NCI-H69 (cell line): Measurements from ENCODE around the gene DCP1A.
"Not testable (repeated sequence)": the region's sequence is repeated elsewhere in the genome, so short reads cannot be mapped to it uniquely, and the experiment has no call there.

Experiments
- DNase-seq: peaks from one replicate; lab custom pipeline; 2025; lab: John Stamatoyannopoulos, UW

The DCP1A gene

GRCh38 chr3:53264718-53265117 is 82.6 kb downstream of the DCP1A start:
- DNase-seq, result peak; percentile 6

- DNase-seq, result no peak
Observed at GRCh38 chr3:53263907-53264306, 83.4 kb downstream of the DCP1A start.

- DNase-seq, result no peak
Observed at GRCh38 chr3:53261712-53262111, 85.6 kb downstream of the DCP1A start.

- DNase-seq, result no peak
Observed at GRCh38 chr3:53260286-53260785, 87.0 kb downstream of the DCP1A start.

- DNase-seq, result no peak
Observed at GRCh38 chr3:53259427-53260259, 87.7 kb downstream of the DCP1A start.

GRCh38 chr3:53258600-53259426 is 88.5 kb downstream of the DCP1A start:
- DNase-seq, result no peak

- no peak for DNase-seq
Observed at GRCh38 chr3:53257465-53257864, 89.9 kb downstream of the DCP1A start.

GRCh38 chr3:53256704-53257055 is 90.7 kb downstream of the DCP1A start:
- no peak for DNase-seq

GRCh38 chr3:53255775-53256703 is 91.3 kb downstream of the DCP1A start, which contains the start of gene TKT:
Gene TKT, minus strand, starts transcription at chr3:53256022. Its CDS starts 80 bp downstream, at chr3:53255942.
- DNase-seq, result peak; percentile 90

- DNase-seq, result peak; percentile 81
Observed at GRCh38 chr3:53255423-53255774, 91.9 kb downstream of the DCP1A start.

- peak; percentile 79 for DNase-seq
Observed at GRCh38 chr3:53254509-53255422, 92.6 kb downstream of the DCP1A start.

- no peak for DNase-seq
Observed at GRCh38 chr3:53253707-53254508, 93.4 kb downstream of the DCP1A start.

- DNase-seq, result not testable (repeated sequence)
Observed at GRCh38 chr3:53252947-53253322, 94.4 kb downstream of the DCP1A start.

GRCh38 chr3:53252096-53252946 is 95.0 kb downstream of the DCP1A start:
- DNase-seq, result no peak

GRCh38 chr3:53250881-53251605 is 96.3 kb downstream of the DCP1A start:
- no peak for DNase-seq

GRCh38 chr3:53250453-53250852 is 96.9 kb downstream of the DCP1A start:
- no peak for DNase-seq

- DNase-seq, result no peak
Observed at GRCh38 chr3:53248161-53248560, 99.2 kb downstream of the DCP1A start.

GRCh38 chr3:53247619-53248018 is 99.7 kb downstream of the DCP1A start:
- DNase-seq, result no peak
